NCI-H2081 (cell line): ENCODE measurements around the gene CD79B.
"Not testable (repeated sequence)": the region's sequence is repeated elsewhere in the genome, so short reads cannot be mapped to it uniquely, and the experiment has no call there.

Source experiments
- DNase-seq, 2 experiments: peaks; one replicate each; lab custom pipeline; 2025; lab: John Stamatoyannopoulos, UW

Gene CD79B

GRCh38 chr17:63933598-63933997 lies 1.5 kb upstream of the CD79B start:
- DNase-seq = no peak

GRCh38 chr17:63932721-63933120 lies 590 bp upstream of the CD79B start:
- no peak for DNase-seq

- no peak for DNase-seq
Measured at GRCh38 chr17:63930951-63931575, 1.1 kb downstream of the CD79B start.

DNA sequence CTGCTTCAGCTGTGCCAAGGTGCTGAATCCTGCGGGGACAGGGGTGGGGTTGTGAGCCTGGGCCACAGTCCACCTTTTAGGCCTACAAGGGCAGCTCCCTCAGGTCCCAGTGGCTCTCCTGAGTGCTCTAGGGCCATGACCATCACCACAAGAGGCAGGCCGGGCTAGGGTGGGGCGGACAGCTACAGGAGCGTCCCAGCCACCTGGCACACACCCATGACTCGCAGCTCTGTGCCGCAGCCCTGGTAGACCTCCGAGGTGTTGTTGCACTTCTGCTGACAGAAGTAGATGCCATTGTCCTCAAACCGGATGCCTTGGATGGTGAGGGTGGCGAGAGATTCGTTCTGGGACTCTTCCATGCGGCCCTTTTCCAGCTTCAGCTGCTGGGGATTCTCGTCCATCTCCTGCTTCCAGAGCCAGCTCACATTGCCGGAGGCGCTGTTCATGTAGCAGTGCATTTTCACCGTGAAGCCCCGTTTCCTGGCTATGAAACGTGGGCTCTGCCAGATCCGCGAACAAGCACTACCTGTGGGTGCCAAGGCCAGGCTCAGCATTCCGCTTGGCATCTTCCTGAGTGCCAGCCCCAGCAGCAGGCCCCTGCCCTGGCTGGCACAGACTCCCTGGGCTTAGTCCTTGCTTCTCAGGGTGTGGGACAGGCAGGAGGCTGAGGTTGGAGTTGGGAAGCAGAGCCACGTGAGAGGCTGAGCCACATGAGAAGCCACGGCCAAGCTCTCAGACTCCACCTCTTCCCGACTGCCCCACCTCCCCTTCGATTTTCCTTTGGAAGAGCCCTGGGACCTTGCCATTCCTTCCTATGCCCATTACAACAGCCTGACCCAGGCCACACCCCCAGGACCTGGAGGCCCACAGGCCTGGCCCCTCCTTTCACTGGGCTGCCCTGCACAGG lies 2.0 kb downstream of the CD79B start:
- no peak for DNase-seq

- DNase-seq = no peak
Measured at GRCh38 chr17:63928966-63929695, 3.0 kb downstream of the CD79B start.

- DNase-seq = no peak
Measured at GRCh38 chr17:63928172-63928666, 3.9 kb downstream of the CD79B start.

GRCh38 chr17:63927464-63928171 lies 4.5 kb downstream of the CD79B start:
- DNase-seq = no peak

- DNase-seq = no peak
Measured at GRCh38 chr17:63926164-63926563, 6.0 kb downstream of the CD79B start.

DNA sequence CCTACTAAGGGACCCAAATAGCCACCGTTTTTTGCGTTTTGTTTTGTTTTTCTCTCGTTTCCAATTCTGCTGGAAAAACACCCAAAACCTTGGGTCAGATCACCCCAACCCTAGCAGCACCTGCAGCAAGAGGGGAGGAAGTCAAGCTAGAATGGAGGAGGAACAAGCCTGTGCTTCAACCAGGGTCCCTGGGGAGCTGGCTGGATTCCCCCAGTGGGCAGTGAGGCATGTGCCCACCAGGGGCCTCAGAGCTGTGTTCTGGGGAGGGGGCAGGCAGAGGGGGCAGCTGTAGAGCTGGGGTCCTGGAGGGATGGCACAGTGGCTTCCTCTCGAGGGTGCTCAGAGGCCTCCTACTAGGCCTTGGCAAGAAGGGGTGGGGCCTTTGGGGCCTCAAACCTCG lies 6.5 kb downstream of the CD79B start:
- DNase-seq = no peak

GRCh38 chr17:63922402-63922801 lies 9.7 kb downstream of the CD79B start:
- DNase-seq = not testable (repeated sequence)

- not testable (repeated sequence) for DNase-seq
Measured at GRCh38 chr17:63920779-63921178, 11.4 kb downstream of the CD79B start.

DNA sequence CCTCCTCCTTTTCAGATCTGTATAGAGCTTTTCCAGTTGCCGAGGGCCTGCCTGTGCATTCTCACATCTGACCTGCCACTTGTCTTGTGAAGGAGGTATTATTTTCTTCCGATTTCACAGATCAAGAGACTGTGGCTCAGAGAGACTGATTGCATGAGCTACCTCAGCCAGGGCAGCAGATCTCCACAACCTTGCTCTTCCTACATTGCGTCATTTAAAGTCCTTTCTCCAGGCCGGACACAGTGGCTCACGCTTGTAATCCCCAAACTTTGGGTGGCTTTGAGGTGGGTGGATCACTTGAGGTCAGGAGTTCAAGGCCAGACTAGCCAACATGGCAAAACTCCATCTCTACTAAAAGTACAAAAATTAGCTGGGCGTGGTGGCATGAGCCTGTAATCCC lies 12.1 kb downstream of the CD79B start:
- not testable (repeated sequence) for DNase-seq

DNA sequence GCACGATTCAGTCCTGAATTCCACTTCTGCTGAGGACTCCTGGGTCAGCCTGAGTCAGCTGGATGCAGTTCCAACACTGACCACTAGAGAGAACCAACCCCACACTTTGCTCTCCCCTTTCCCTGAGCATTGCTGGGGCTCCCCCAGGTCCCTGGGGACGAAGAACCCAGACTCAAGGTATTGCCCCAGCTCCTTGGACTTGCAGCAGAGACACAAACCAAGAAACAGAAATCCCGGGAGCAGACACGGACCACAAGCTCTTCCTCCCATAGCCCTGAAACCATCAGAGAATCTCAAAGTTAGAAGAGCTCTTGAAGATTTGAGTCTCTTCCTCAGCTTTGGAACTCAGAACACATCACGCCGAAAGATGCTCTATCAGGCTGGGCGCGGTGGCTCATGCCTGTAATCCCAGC lies 12.8 kb downstream of the CD79B start:
- DNase-seq = peak; percentile 8 to 58

- not testable (repeated sequence) for DNase-seq
Measured at GRCh38 chr17:63918789-63919305, 13.3 kb downstream of the CD79B start, which contains the start of gene GH1. GH1 (minus strand) TSS chr17:63918839; CDS start chr17:63918776, 63 bp downstream.

- no peak for DNase-seq
Measured at GRCh38 chr17:63918305-63918704, 13.8 kb downstream of the CD79B start.

DNA sequence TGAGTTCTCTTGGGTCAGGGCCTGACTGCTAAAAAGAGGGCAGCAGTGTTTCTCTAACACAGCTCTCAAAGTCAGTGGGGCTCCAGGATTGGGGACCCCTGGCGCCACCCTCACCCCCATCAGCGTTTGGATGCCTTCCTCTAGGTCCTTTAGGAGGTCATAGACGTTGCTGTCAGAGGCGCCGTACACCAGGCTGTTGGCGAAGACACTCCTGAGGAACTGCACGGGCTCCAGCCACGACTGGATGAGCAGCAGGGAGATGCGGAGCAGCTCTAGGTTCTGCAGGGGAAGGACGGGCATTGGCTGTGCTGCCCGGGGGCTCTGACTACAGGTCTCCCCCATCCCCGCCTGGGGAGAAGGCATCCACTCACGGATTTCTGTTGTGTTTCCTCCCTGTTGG lies 14.5 kb downstream of the CD79B start:
- DNase-seq = no peak

DNA sequence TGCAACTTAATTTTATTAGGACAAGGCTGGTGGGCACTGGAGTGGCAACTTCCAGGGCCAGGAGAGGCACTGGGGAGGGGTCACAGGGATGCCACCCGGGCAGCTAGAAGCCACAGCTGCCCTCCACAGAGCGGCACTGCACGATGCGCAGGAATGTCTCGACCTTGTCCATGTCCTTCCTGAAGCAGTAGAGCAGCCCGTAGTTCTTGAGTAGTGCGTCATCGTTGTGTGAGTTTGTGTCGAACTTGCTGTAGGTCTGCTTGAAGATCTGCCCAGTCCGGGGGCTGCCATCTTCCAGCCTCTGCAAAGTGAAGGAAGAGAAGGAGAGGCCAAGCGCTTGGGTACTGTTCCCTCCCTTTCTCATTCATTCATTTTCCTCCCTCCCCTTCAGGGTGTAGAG lies 14.9 kb downstream of the CD79B start:
- DNase-seq = not testable (repeated sequence)

- DNase-seq = no peak
Measured at GRCh38 chr17:63916566-63917185, 15.5 kb downstream of the CD79B start.

- not testable (repeated sequence) for DNase-seq
Measured at GRCh38 chr17:63915753-63916152, 16.4 kb downstream of the CD79B start.

GRCh38 chr17:63914471-63914870 lies 17.7 kb downstream of the CD79B start:
- no peak for DNase-seq

DNA sequence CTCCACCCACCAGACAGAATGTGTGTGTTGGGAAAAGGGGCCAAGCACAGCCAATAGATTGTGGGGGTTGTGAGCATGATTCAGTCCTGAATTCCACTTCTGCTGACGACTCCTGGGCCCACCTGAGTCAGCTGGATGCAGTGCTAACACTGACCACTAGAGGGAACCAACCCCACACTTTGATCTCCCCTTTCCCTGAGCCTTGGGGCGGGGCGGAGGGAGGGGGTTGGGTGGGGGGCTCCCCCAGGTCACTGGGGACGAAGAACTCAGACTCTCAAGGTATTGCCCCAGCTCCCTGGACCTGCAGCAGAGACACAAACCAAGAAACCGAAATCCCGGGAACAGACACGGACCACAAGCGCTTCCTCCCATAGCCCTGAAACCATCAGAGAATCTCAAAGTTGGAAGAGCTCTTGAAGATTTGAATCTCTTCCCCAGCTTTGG lies 20.5 kb downstream of the CD79B start:
- peak in 1 of 2 experiments; percentile 7 for DNase-seq
